ENCODE results near the gene BLM.

GRCh38 chr15:90679959-90680358 is 37.2 kb upstream of the BLM start:
- TF ChIP-seq CTCF (IDR thresholded peaks at IDR 0.05): no peak
- TF ChIP-seq ZFX (IDR thresholded peaks at IDR 0.05; ENCODE audit: borderline replicate concordance): no peak

Data from 22Rv1 (cell line).